Transverse colon (tissue), 4 donors: ENCODE results near the gene MTX1.
"Not testable (repeated sequence)": the region's sequence is repeated elsewhere in the genome, so short reads cannot be mapped to it uniquely, and the experiment has no call there.

Source experiments
- CTCF ChIP-seq, 5 experiments: fragments of 200-600 bp in 3 of 5; fragments of 450-650 bp in 2 of 5; sonication (generic) in 3 of 5; IDR thresholded peaks; 1 replicate in 2 of 5; 2 replicates in 3 of 5; pipeline ENCODE4 v1.5.1; 2016 to 2017; ENCODE audit warnings: antibody characterized with exemption in 5 of 5, inconsistent platforms in 3 of 5, mild to moderate bottlenecking in 2 of 5, moderate library complexity in 1 of 5
- POLR2A ChIP-seq: fragments of 450-650 bp; IDR thresholded peaks from one replicate; pipeline ENCODE4 v1.6.1; 2016; ENCODE audit warnings: antibody characterized with exemption, mild to moderate bottlenecking, moderate library complexity
- POLR2AphosphoS5 ChIP-seq, 3 donors: sonication (generic); formaldehyde crosslinking; IDR thresholded peaks; one replicate each; pipeline ENCODE4 v1.6.1; 2016; ENCODE audit warnings: antibody characterized with exemption in 3 of 3

GRCh38 chr1:155193991-155194240 lies 14.6 kb upstream of the MTX1 start:
- TF ChIP-seq CTCF (IDR thresholded peaks at IDR 0.05); POLR2A; POLR2AphosphoS5 (IDR thresholded peaks at IDR 0.05): not testable (repeated sequence)
